Endothelial cell of hepatic sinusoid (primary cell): ENCODE data around the gene TMEM63C.

Experiments used
- in situ Hi-C: cut with HindIII; loops from 2 replicates; pipeline ENCODE4 v1.10.0; 2017; ENCODE audit warnings: low sequenced_read_pairs

The TMEM63C gene

GRCh38 chr14:77219591-77219990 lies 38.0 kb downstream of the TMEM63C start:
- in situ Hi-C loops, result no loop called here

DNA sequence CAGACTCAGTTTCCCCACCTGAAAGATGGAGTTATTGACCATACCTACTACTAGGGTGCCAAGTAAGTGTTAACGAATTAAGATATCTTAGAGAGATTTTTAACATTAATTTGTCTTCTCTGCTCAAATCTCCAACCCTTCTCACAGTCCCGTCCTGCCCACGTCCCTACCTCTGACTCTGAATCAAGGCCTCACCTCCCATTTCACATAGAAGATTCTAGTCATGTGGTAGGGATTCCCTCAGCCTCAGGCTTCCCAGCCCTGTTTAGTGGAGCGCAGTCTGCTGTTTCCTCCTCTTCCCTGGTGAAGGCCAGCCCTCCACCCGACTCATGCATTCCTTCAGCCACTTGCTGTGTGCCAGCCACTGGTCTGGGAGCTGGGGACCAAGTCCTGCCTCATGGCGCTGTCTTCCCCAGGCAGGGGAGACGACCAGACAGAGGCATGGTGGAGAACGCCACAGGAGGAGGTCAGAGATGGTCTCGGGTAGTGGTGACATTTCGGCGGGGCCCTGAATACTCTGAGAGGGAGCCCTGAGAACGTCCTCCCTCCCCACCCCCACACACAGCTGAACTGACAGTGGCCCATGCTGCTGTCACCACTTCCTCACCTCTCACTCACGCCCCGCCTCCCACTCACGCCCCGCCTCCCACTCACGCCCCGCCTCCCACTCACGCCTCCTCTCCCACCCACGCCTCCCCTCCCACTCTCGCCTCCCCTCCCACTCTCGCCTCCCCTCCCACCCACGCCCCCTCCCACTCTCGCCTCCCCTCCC lies 38.8 kb downstream of the TMEM63C start:
- in situ Hi-C loops, result no loop called here

DNA sequence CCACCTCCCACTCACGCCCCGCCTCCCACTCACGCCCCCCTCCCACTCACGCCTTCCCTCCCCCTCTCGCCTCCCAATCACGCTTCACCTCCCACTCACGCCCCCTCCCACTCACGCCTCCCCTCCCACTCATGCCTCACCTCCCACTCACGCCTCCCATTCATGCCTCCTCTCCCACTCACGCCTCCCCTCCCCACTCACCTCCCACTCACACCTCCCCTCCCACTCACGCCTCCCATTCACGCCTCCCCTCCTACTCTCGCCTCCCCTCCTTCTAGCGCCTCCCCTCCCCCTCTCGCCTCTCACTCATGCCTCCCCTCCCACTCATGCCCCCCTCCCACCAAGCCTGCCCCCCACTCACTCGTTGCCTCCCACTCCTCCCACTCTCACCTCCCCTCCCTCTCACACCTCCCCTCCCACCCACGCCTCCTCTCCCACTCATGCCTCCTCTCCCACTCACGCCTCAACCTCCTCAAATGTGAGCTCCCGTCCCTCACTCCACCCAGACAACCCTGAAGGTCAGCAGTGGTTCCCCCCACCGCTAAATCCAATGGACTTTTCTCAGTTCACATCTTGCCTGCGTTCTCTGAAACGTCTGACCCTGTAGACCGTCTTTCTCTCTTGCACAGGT lies 39.8 kb downstream of the TMEM63C start:
- in situ Hi-C loops, result no loop called here

- in situ Hi-C loops, result no loop called here
Observed at GRCh38 chr14:77222546-77223225, 41.1 kb downstream of the TMEM63C start.

GRCh38 chr14:77224212-77224611 lies 42.6 kb downstream of the TMEM63C start:
- in situ Hi-C loops, result no loop called here

DNA sequence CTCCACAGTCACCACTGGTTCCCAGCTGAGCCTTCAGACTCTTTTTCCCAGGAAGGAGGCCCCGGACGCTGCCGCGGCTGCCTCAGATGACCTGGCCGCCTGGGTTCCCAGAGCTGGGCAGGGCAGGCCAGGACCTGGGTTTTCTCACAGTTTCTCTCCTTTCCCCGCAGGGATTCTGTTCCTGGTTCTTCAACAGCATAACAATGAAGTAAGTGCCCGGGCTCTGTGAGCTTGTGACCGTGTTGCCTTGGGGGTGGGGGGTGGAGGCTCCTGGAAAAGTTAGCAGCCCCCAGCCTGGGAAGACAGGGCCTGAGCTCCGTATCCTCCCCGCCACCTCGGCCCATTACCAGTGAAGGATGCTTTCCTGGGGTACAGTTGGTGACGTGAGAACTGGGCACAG lies 43.7 kb downstream of the TMEM63C start:
- in situ Hi-C loops, result no loop called here

- in situ Hi-C loops, result no loop called here
Observed at GRCh38 chr14:77225892-77226557, 44.4 kb downstream of the TMEM63C start.

DNA sequence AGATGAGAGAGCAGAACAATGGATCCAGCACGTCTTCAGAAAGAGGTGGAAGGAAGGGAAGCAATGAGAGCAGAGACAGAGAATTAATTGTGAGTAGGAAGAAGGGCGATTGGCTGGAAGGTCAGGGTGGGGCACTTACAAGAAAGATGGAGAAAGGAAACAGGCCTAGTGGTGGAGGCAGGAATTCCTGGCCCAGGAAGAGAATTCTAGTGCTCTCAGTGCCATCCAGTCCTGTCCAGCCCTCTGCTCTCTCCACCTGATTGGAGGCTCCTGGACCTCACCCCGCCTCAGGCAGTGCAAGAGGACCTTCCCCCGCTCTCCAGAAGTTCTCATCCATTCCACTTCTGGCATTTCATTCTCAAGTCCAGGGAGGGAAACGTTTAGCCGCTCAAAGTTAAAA lies 46.5 kb downstream of the TMEM63C start:
- in situ Hi-C loops, result no loop called here

GRCh38 chr14:77230914-77231313 lies 49.3 kb downstream of the TMEM63C start:
- in situ Hi-C loops, result no loop called here

DNA sequence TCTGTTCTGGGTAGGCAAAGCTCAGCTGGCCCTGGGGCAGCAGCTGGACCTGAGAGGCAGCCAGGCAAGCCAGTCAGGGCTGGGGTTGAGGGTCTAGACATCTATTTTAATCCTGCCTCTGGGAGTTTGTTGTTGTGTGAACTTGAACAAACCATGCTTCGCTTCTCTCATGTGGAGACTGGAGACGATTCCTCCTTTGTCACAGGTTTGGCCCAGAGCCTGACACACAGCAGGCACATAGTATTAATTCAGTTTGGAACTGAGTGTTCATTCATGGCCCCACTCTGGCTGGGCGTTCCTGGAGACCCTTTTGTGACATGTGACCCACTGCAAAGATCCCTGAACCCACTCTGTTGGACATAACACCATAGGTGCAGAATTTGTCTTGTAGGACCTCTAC lies 50.1 kb downstream of the TMEM63C start:
- in situ Hi-C loops, result no loop called here

- in situ Hi-C loops, result loop anchor here (5.0 kb wide), 1 partner anchor 40 kb away; no protein-coding TSS in a partner anchor
Observed at GRCh38 chr14:77236814-77237213, 55.2 kb downstream of the TMEM63C start.

DNA sequence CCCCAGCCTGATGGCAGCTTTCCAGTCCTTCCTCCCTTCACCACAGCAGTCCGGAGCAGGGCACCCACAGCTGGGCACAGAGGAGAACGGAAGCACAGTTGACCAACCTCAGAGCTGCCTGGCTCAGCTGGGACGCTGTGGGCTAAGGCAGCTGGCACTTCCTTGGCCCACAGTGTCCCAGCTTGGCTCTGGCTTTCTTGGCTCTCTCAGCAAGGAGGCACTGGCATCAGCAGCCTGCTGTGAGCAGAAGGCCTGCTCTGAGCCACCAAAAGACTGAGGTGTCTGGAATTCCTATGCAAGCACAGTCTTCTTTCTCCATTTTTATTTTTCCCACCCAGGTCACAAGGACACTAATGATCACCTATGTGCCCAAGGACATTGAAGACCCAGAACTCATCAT lies 56.8 kb downstream of the TMEM63C start:
- in situ Hi-C loops, result loop anchor here (5.0 kb wide), 1 partner anchor 41 kb away; no protein-coding TSS in a partner anchor

DNA sequence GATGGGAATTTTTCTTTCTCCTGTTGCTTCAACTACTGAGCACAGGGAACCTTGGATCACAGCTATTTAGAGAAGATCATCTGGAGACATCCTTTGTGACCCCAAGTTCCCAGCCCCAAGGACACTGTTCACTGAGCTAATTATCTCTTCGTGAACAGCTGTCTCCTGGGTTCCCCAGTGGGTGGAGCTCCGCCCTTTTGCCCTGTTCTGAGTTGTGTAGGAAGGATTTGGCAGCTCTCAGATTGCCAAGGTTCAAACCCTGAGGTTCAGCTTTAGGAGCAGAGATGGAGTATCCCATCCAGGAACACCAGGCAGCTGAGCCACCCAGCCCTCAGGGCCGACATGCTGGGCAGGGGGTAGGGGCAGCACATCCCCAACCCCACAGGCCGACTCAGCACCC lies 57.4 kb downstream of the TMEM63C start:
- in situ Hi-C loops, result loop anchor here (5.0 kb wide), 1 partner anchor 42 kb away; no protein-coding TSS in a partner anchor

DNA sequence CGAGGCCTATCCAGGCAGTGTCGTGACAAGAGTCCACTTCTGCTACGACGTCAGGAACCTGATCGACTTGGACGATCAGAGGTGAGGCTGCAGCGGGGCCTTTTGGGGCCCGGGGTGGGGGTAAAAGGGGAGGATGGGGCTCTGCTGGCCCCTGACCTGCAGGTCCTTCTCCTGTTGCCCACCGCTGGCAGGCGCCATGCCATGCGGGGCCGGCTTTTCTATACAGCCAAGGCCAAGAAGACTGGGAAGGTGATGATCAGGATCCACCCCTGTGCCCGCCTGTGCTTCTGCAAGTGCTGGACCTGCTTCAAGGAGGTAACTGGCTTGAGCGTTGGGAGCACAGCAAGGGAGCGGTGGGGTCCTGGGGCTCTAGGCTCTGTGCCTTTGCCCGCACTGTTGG lies 57.8 kb downstream of the TMEM63C start:
- in situ Hi-C loops, result loop anchor here (5.0 kb wide), 1 partner anchor 42 kb away; no protein-coding TSS in a partner anchor

- in situ Hi-C loops, result no loop called here
Observed at GRCh38 chr14:77240336-77240915, 58.8 kb downstream of the TMEM63C start.

DNA sequence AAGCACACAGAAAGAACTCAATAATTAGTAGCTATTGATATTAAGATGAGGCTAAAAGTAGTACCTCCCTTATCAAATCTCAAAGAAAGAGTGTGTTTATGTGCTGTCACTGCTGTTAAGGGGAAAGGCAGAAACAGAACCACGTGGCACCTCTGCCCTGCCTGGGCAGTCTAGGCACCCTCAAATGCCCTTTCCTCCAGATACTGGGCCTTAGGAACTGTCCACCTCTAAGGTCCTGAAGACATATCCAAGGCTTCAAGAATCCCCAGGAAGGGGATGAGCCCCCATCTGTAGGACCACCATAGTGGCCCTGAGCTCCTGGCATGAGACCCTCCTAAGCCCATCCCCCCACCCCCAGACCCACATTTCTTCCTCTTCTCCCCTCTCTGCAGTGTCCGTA lies 60.4 kb downstream of the TMEM63C start:
- in situ Hi-C loops, result no loop called here

DNA sequence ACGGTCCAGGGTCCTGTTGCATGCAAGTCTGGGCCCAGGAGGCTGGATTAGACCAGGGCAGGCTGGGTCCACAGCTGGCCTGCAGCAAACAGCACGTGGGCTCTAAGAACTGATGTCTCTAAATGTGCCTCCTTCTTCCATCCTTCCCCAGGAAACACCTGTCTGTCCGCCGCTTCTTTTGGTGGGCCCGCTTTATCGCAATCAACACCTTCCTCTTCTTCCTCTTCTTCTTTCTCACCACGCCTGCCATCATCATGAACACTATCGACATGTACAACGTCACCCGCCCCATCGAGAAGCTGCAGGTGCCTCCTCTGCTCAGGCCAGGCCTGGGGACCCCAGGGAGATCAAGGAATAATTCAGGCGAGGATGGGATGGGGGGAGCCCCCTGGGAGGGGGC lies 61.2 kb downstream of the TMEM63C start:
- in situ Hi-C loops, result no loop called here

GRCh38 chr14:77243853-77244252 lies 62.3 kb downstream of the TMEM63C start:
- in situ Hi-C loops, result no loop called here

DNA sequence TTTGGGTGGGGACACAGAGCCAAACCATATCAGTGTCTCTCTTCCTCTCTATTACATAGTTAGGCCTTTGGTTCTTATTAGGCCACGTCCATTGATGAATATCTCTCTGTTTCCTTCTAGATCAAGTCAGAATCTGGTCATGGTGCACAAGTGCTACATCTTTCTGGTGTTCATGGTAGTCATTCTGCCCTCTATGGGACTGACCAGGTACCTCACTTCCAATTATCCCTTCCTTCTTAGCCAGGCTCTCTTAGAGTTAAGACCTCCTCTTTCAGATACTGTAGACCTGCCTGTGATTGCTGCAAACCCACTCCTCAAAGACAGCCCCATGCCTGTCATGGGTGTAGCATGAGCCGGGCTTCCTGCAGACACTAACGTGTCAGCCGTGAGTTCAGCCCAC lies 64.2 kb downstream of the TMEM63C start:
- in situ Hi-C loops, result no loop called here

GRCh38 chr14:77246784-77247183 lies 65.2 kb downstream of the TMEM63C start:
- in situ Hi-C loops, result no loop called here

GRCh38 chr14:77248666-77249065 lies 67.1 kb downstream of the TMEM63C start:
- in situ Hi-C loops, result no loop called here
